Karpas-422 (cell line): ENCODE data around the gene GPC6. TPM values are rescaled to one million over a fixed set of nuclear protein-coding genes. Genes with fewer than 3 reads are reported as not detected.

Experiments
- DNase-seq: peaks from one replicate; pipeline ENCODE4 v3.0.0-alpha.2; 2015
- H2AFZ ChIP-seq: fragments of 200-600 bp; sonication (generic); 2 replicates; pipeline ENCODE4 v1.6.1; 2014; ENCODE audit warnings: antibody characterized with exemption, low read length, mixed read lengths
- H3K27ac ChIP-seq: fragments of 200-600 bp; sonication (generic); 2 replicates; pipeline ENCODE4 v1.5.1; 2014; ENCODE audit warnings: mild to moderate bottlenecking, low read length, moderate library complexity
- H3K27me3 ChIP-seq: fragments of 200-600 bp; sonication (generic); 2 replicates; pipeline ENCODE4 v1.6.1; 2014; ENCODE audit warnings: low read length, mixed read lengths
- H3K36me3 ChIP-seq: fragments of 200-600 bp; sonication (generic); 2 replicates; pipeline ENCODE4 v1.6.1; 2014; ENCODE audit warnings: low read length, mixed read lengths; ENCODE audit not compliant: insufficient read depth
- H3K4me1 ChIP-seq: fragments of 200-600 bp; sonication (generic); 2 replicates; pipeline ENCODE4 v1.6.1; 2014; ENCODE audit warnings: mild to moderate bottlenecking, low read length, mixed read lengths
- H3K4me2 ChIP-seq: fragments of 200-600 bp; sonication (generic); 2 replicates; pipeline ENCODE4 v1.6.1; 2014; ENCODE audit warnings: low read length, low read depth, mild to moderate bottlenecking; ENCODE audit not compliant: poor library complexity, severe bottlenecking
- H3K4me3 ChIP-seq: fragments of 200-600 bp; sonication (generic); 2 replicates; pipeline ENCODE4 v1.5.1; 2014; ENCODE audit warnings: mild to moderate bottlenecking, antibody characterized with exemption, low read length, mixed read lengths
- H3K79me2 ChIP-seq: fragments of 200-600 bp; sonication (generic); 2 replicates; pipeline ENCODE4 v1.6.1; 2014; ENCODE audit warnings: mild to moderate bottlenecking, low read length, mixed read lengths
- H3K9ac ChIP-seq: fragments of 200-600 bp; sonication (generic); 2 replicates; pipeline ENCODE4 v1.6.0; 2014; ENCODE audit warnings: low read length
- H3K9me2 ChIP-seq: fragments of 200-600 bp; sonication (generic), shearing (Covaris generic); replicated peaks from 2 replicates; pipeline ENCODE4 v1.6.0; 2014; ENCODE audit warnings: mild to moderate bottlenecking, low read length, moderate library complexity; ENCODE audit not compliant: insufficient read depth
- H3K9me3 ChIP-seq: fragments of 300-700, 200-600 bp; sonication (generic); 2 replicates; pipeline ENCODE4 v1.6.1; 2014; ENCODE audit warnings: low read length, mixed read lengths
- H4K20me1 ChIP-seq: fragments of 200-600 bp; sonication (generic); 2 replicates; pipeline ENCODE4 v1.6.1; 2014; ENCODE audit warnings: mild to moderate bottlenecking, antibody characterized with exemption, low read length, low read depth; ENCODE audit not compliant: insufficient read depth
- total RNA-seq: library from RNA; depleted of rRNA; stranded (reverse); fragments of >200 nt; shearing (Covaris generic); gene quantifications from 2 replicates; pipeline ENCODE4 v1.2.3, GENCODE V29; 2014; ENCODE audit warnings: low replicate concordance

GPC6 gene
- total RNA-seq, 1 experiment from 2014 or later, result not detected

DNA sequence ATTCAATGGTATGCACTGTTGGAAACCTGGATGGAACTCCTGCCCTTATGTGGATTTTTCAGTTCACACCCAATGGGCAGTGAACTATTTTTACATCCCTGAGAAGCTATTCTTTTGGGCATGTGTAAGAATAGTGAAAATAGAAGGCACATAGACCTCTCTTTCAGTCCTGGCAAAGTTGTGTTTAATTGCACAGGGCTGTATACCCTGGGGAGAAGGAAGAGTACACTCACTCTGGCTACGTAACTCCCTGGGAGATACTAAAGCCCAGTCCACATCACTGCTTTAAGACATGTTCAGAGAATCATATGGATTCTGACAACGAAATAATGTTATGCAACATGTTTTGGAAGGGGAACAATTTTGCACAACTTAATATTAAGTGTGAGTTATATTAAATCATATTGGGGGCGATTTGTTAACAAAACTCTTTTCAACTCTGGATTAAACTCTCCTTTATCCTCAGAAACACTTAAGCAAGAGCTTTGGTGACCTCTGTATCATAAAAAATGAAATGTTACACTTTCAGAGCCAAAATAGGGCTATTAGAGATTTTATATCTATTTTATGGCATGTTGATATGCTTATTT, 1086.8 kb downstream of the GPC6 start:
- Histone ChIP-seq H4K20me1 (no peaks in the 10 kb centered on the region), H2AFZ (no peak overlapping the region), H3K4me1 (no peaks in the 10 kb centered on the region), H3K9ac (no peak overlapping the region), H3K79me2 (no peaks in the 10 kb centered on the region), H3K9me2 (no peaks in the 10 kb centered on the region), H3K27me3 (no peaks in the 10 kb centered on the region), H3K27ac (no peak overlapping the region), H3K9me3 (no peaks in the 10 kb centered on the region), H3K4me3 (no peak overlapping the region), H3K4me2 (no peak overlapping the region), H3K36me3 (no peaks in the 10 kb centered on the region)
- no peak for DNase-seq

DNA sequence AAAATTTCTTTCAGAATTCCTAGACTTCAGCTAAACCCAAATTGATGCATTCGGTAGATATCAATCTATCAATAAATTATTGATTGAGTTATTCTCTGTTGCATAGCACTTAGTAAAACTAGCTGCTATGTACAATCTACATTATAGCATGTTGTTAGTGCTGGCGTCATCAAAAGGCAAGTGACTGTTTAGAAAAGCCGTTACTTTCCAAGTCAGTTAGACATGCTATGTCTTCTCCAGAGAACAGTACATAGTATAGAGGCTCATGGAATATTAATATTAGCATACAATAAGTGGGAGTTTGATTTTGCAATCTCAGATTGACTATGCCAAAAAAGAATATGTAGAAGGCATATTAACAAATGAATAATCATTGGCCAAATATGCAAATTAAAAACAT, 1087.3 kb downstream of the GPC6 start:
- Histone ChIP-seq H3K27ac (no peak overlapping the region), H3K79me2 (no peaks in the 10 kb centered on the region), H3K9me3 (no peaks in the 10 kb centered on the region), H3K36me3 (no peaks in the 10 kb centered on the region), H3K4me3 (no peak overlapping the region), H4K20me1 (no peaks in the 10 kb centered on the region), H3K27me3 (no peaks in the 10 kb centered on the region), H3K4me1 (no peaks in the 10 kb centered on the region), H3K9me2 (no peaks in the 10 kb centered on the region), H3K4me2 (no peak overlapping the region), H3K9ac (no peak overlapping the region), H2AFZ (no peak overlapping the region)
- no peak for DNase-seq

DNA sequence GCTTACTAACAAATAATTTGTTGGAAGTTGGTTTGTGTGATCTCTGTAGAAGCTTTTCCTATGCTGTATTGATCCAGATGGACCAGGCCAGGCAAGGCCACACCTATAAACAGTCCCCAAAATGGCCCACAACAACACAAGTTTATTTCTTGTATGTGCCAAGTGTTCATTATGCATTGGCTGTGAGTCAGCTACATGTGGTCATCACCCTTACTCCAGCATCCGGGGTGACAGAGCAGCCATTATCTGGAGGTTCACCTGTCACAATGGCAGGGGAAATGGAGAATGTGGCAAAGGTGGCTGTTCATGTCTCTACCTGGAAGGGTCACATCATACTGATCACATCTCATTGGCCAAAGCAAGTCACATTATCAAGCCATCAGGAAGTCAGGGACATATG, 1088.6 kb downstream of the GPC6 start:
- H3K27me3 ChIP-seq, result no peaks in the 10 kb centered on the region
- no peaks in the 10 kb centered on the region for H3K79me2 ChIP-seq
- H3K9me3 ChIP-seq, result no peaks in the 10 kb centered on the region
- H3K36me3 ChIP-seq, result no peaks in the 10 kb centered on the region
- no peak for DNase-seq
- no peak overlapping the region for H3K4me2 ChIP-seq
- no peaks in the 10 kb centered on the region for H3K4me1 ChIP-seq
- H3K4me3 ChIP-seq, result no peak overlapping the region
- H3K27ac ChIP-seq, result no peak overlapping the region
- no peaks in the 10 kb centered on the region for H3K9me2 ChIP-seq
- H4K20me1 ChIP-seq, result no peaks in the 10 kb centered on the region
- no peak overlapping the region for H3K9ac ChIP-seq
- H2AFZ ChIP-seq, result no peak overlapping the region

DNA sequence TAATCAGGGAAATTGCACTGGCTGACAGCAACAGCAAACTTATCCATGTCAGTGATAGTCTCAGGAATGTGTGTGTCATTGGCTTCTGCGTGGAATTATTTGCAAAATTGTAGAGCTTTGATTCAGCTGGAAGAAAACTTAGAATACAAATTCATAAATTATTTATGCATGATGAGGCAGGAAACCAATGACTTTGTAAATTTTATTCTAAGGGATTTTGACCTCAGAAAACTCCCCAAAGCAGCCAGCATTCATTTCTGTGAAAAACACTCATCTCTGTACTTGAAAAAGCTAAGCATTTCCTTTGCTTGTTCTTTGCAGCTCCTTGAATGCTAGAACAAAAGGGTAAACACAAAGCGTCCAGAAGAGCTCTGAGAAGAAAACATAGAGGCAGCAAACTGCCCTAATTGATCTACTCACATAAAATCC, 1090.5 kb downstream of the GPC6 start:
- no peaks in the 10 kb centered on the region for H3K36me3 ChIP-seq
- H3K9ac ChIP-seq, result no peak overlapping the region
- no peak overlapping the region for H3K4me3 ChIP-seq
- no peaks in the 10 kb centered on the region for H3K27me3 ChIP-seq
- H3K79me2 ChIP-seq, result no peaks in the 10 kb centered on the region
- no peaks in the 10 kb centered on the region for H4K20me1 ChIP-seq
- no peak for DNase-seq
- no peak overlapping the region for H2AFZ ChIP-seq
- H3K4me1 ChIP-seq, result no peaks in the 10 kb centered on the region
- H3K27ac ChIP-seq, result no peak overlapping the region
- no peaks in the 10 kb centered on the region for H3K9me2 ChIP-seq
- no peak overlapping the region for H3K4me2 ChIP-seq
- no peaks in the 10 kb centered on the region for H3K9me3 ChIP-seq

DNA sequence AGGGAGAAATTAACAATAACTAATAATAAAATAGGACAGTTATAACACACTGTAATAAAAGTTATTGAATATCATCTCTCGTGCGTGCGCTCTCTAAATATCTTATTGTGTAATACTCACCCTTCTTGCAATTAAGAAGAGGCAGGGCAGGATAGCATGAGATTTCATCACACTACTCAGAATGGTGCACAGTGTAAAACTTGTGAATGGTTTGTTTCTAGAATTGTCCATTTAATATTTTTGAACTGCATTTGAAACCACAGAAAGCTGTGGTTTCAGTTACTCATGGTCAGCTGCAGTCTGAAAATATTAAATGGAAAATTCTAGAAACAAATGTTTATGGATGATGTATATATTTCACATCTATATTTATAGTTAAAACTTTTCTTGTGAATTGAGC, 1091.8 kb downstream of the GPC6 start:
- Histone ChIP-seq H3K9me2 (no peaks in the 10 kb centered on the region), H2AFZ (no peak overlapping the region)

DNA sequence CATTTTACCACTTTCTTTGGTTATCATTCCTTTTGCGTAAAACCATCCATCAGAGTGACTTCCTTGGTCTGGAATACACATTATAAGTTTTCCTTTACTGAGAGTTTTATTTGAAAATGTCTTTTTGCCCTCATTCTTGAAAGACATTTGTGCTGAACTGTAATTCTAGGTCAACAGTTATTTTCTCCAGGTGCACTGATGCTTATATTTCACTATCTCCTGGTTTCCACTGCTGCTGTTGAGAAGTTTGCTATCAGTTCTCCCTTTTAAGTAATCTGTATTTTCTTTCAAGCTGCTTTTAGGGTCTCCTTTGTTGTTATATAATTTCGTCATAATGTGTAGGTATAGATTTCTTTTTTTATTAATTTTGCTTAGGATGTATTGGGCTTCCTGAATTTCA, 1092.9 kb downstream of the GPC6 start:
- Histone ChIP-seq H3K4me1 (no peaks in the 10 kb centered on the region), H3K36me3 (no peaks in the 10 kb centered on the region), H3K4me2 (no peak overlapping the region), H3K27me3 (no peaks in the 10 kb centered on the region), H3K4me3 (no peak overlapping the region), H3K27ac (no peak overlapping the region), H3K9me2 (no peaks in the 10 kb centered on the region), H3K9me3 (no peaks in the 10 kb centered on the region), H2AFZ (no peak overlapping the region), H4K20me1 (no peaks in the 10 kb centered on the region), H3K9ac (no peak overlapping the region), H3K79me2 (no peaks in the 10 kb centered on the region)
- DNase-seq, result no peak

More for the DNA sequence above, 1091.8 kb downstream of the GPC6 start:
- no peaks in the 10 kb centered on the region for H3K9me3 ChIP-seq
- no peaks in the 10 kb centered on the region for H3K27me3 ChIP-seq
- no peak overlapping the region for H3K27ac ChIP-seq
- no peak overlapping the region for H3K9ac ChIP-seq
- H3K4me3 ChIP-seq, result no peak overlapping the region
- H4K20me1 ChIP-seq, result no peaks in the 10 kb centered on the region
- H3K36me3 ChIP-seq, result no peaks in the 10 kb centered on the region
- DNase-seq, result no peak
- H3K4me2 ChIP-seq, result no peak overlapping the region
- no peaks in the 10 kb centered on the region for H3K4me1 ChIP-seq
- no peaks in the 10 kb centered on the region for H3K79me2 ChIP-seq

DNA sequence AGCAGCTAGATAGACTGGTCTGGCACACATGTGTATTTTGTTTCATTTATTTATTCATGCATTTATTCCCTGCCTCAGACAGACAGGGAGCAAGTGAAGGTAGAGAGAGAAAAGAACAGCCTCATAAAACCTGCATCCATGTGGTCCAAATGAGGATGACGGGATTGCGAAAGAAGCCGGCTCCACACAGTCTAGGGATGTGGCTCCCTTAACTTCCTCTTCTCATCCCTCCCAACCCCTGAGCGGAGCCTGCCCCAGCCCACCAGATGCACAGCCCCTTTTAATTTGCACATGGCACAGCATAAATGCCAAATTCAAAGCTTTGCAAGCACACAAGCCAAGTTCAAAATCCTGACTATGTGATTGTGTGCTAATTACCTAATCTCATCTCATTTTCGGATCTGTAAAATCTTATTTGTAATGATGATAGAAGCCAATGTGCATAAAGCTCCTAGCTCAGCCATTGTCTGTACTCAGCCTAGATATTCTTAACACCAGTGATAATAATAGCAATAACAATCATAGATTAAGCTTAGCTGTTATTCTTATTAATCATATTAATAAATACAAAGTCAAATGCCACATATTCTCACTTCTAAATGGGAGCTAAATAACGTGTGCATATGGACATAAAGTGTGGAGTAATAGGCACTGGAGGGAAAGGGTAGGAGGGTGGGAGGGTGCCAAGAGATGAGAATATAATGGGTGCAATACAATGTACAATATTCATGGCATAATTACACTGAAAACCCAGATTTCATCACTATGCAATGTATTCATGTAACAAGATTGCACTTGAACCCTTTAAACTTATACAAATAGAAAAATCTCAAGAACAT, 1096.5 kb downstream of the GPC6 start:
- Histone ChIP-seq H3K4me1 (no peaks in the 10 kb centered on the region), H3K27ac (no peak overlapping the region), H3K27me3 (no peaks in the 10 kb centered on the region), H2AFZ (no peak overlapping the region), H3K9me2 (no peaks in the 10 kb centered on the region), H3K79me2 (no peaks in the 10 kb centered on the region), H3K9ac (no peak overlapping the region), H3K9me3 (no peaks in the 10 kb centered on the region), H3K4me3 (no peak overlapping the region), H3K36me3 (no peaks in the 10 kb centered on the region), H4K20me1 (no peaks in the 10 kb centered on the region), H3K4me2 (no peak overlapping the region)
- DNase-seq, result no peak

DNA sequence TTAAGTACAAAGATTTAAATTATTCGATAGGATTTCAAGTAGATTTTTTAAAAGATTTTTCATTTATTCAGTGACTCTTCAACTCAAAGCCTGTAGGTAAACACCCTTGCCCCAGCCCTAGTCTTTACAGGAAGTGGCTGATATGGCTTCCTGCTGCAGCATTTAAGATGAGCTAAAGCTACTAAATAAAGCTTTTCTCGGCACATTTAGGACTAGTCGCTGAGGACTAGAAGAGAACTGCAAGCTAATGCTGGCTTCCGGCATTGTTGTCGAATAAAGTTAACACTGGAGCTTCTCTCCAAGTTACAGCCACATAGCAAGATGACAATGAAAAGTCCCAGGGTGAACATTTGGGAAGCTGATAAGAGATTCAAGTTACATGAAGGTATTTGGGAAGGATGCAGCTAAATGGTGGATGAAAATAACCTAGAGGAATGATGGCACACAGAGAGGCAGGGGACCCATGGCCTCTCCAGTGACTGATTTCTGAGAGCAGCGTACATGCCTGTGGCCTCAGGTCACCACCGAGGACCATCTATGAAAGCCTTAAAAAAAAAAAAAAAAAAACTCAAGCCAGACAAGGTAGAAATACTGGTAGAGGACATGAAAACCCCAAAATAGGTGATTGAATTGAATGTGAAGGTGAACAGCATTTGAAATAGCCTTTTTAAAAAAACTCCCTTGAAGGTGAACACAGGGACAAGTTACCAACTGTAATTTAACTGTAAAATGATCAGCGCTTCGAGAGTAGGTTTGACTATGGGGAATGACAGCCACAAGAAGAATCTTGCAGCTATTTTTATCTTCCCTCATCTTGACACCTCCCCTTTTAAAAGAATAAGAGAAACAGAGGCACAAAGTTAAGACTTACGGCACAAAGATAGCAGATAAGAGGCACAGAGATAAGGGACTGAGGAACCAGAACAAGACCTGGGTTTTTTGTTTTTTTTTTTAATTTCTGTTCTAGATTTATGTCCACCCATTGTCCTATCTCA, 1097.5 kb downstream of the GPC6 start:
- Histone ChIP-seq H4K20me1 (no peaks in the 10 kb centered on the region), H3K4me1 (no peaks in the 10 kb centered on the region), H3K36me3 (no peaks in the 10 kb centered on the region), H3K4me2 (no peak overlapping the region), H3K27ac (no peak overlapping the region), H3K9me2 (no peaks in the 10 kb centered on the region), H3K79me2 (no peaks in the 10 kb centered on the region), H3K4me3 (no peak overlapping the region), H2AFZ (no peak overlapping the region), H3K9me3 (no peaks in the 10 kb centered on the region), H3K27me3 (no peaks in the 10 kb centered on the region), H3K9ac (no peak overlapping the region)
- no peak for DNase-seq
